SK-N-SH (cell line): ENCODE results near the gene ABCB9. TPM values are rescaled to one million over a fixed set of nuclear protein-coding genes. Genes with fewer than 3 reads are reported as not detected.
"Not testable (repeated sequence)": the region's sequence is repeated elsewhere in the genome, so short reads cannot be mapped to it uniquely, and the experiment has no call there.

Experiments used
- CTCF ChIA-PET: fragments of 300-600, 350-600 bp; formaldehyde crosslinking; extraction: SDS; loops from one replicate; lab custom pipeline; 2021; lab: Yijun Ruan, JAX
- POLR2A ChIA-PET: fragments of 350-600 bp; sonication (Branson Sonifier 250); formaldehyde crosslinking; extraction: SDS; loops from one replicate; lab custom pipeline; 2020; ENCODE audit warnings: antibody characterized with exemption, inconsistent platforms; lab: Yijun Ruan, JAX
- DNase-seq: peaks from one replicate; pipeline ENCODE4 v3.0.0; 2012
- H2AFZ ChIP-seq: fragments of 200-600 bp; sonication (generic); 2 replicates; pipeline ENCODE4 v1.8.1; 2016; ENCODE audit warnings: antibody characterized with exemption, mild to moderate bottlenecking, low read depth
- H3F3A ChIP-seq: fragments of 200-600 bp; sonication (generic); replicated peaks from 2 replicates; pipeline ENCODE3; 2016; ENCODE audit warnings: antibody characterized with exemption, mild to moderate bottlenecking; ENCODE audit not compliant: insufficient read depth
- H3K27ac ChIP-seq, 2 experiments: fragments of 200-500 bp in 1 of 2; fragments of 200-600 bp in 1 of 2; sonication (Bioruptor generic) in 1 of 2; sonication (generic), shearing (Covaris generic) in 1 of 2; 2 replicates each; pipeline versions ENCODE4 v1.5.1 to v1.6.1; 2014 to 2016; ENCODE audit warnings: low read depth in 2 of 2, inconsistent platforms in 1 of 2, low read length in 1 of 2, mild to moderate bottlenecking in 1 of 2, mixed read lengths in 1 of 2
- H3K27me3 ChIP-seq: fragments of 200-600 bp; sonication (generic), shearing (Covaris generic); 2 replicates; pipeline ENCODE4 v1.6.1; 2016; ENCODE audit warnings: mixed run types; ENCODE audit not compliant: insufficient read depth
- H3K36me3 ChIP-seq, 2 experiments: fragments of 200-500 bp in 1 of 2; fragments of 200-600 bp in 1 of 2; sonication (Bioruptor generic) in 1 of 2; sonication (generic) in 1 of 2; replicated peaks in 1 of 2; 2 replicates each; pipeline versions ENCODE3 to v1.5.1; 2014 to 2016; ENCODE audit warnings: low read length in 1 of 2, mild to moderate bottlenecking in 1 of 2; ENCODE audit not compliant: insufficient read depth in 2 of 2, control insufficient read depth in 1 of 2
- H3K4me1 ChIP-seq, 2 experiments: fragments of 200-500 bp in 1 of 2; fragments of 200-600 bp in 1 of 2; sonication (Bioruptor generic) in 1 of 2; sonication (generic), shearing (Covaris generic) in 1 of 2; 2 replicates each; pipeline versions ENCODE4 v1.5.1 to v1.6.1; 2014 to 2016; ENCODE audit warnings: low read depth in 1 of 2, low read length in 1 of 2, mixed run types in 1 of 2; ENCODE audit not compliant: insufficient read depth in 2 of 2, control insufficient read depth in 1 of 2
- H3K4me2 ChIP-seq: fragments of 200-600 bp; sonication (generic), shearing (Covaris generic); 2 replicates; pipeline ENCODE4 v1.6.1; 2017; ENCODE audit warnings: mixed run types
- H3K4me3 ChIP-seq, 2 experiments: fragments of 200-500 bp in 1 of 2; fragments of 200-600 bp in 1 of 2; sonication (Bioruptor generic) in 1 of 2; sonication (generic), shearing (Covaris generic) in 1 of 2; 2 replicates each; pipeline versions ENCODE4 v1.5.1 to v1.8.1; 2014 to 2016; ENCODE audit warnings: low read depth in 2 of 2, inconsistent platforms in 1 of 2, low read length in 1 of 2, mild to moderate bottlenecking in 1 of 2, mixed read lengths in 1 of 2, moderate library complexity in 1 of 2
- H3K79me2 ChIP-seq: fragments of 200-600 bp; sonication (generic); 2 replicates; pipeline ENCODE4 v1.8.1; 2017; ENCODE audit warnings: mild to moderate bottlenecking; ENCODE audit not compliant: insufficient read depth
- H3K9ac ChIP-seq: fragments of 200-600 bp; sonication (generic); 2 replicates; pipeline ENCODE4 v1.6.1; 2017; ENCODE audit warnings: mixed run types
- H3K9me2 ChIP-seq: fragments of 200-600 bp; sonication (generic); 2 replicates; pipeline ENCODE4 v1.6.1; 2017; ENCODE audit warnings: mixed run types
- H3K9me3 ChIP-seq: fragments of 200-600 bp; sonication (generic); 2 replicates; pipeline ENCODE4 v1.6.1; 2017; ENCODE audit warnings: mixed run types, mild to moderate bottlenecking, moderate library complexity
- H4K20me1 ChIP-seq: fragments of 200-600 bp; sonication (generic); 2 replicates; pipeline ENCODE4 v1.6.1; 2017; ENCODE audit warnings: mild to moderate bottlenecking, mixed run types; ENCODE audit not compliant: insufficient read depth
- ELF1 ChIP-seq: IDR thresholded peaks from 2 replicates; pipeline ENCODE4 v1.4.0; 2012
- FOXJ3 ChIP-seq: sonication (generic); formaldehyde crosslinking; IDR thresholded peaks from 2 replicates; pipeline ENCODE4 v1.5.1; 2020; ENCODE audit warnings: mild to moderate bottlenecking, missing genetic modification reagents
- JUND ChIP-seq: IDR thresholded peaks from 2 replicates; pipeline ENCODE4 v1.4.0; 2012
- NFIC ChIP-seq: IDR thresholded peaks from 2 replicates; pipeline ENCODE4 v1.4.0; 2012; ENCODE audit warnings: borderline replicate concordance
- NRF1 ChIP-seq: IDR thresholded peaks from 2 replicates; pipeline ENCODE4 v1.6.1; 2012; ENCODE audit warnings: low read depth, mild to moderate bottlenecking, low read length
- PBX3 ChIP-seq: IDR thresholded peaks from 2 replicates; pipeline ENCODE4; 2012
- RCOR1 ChIP-seq: fragments of 150-350 bp; IDR thresholded peaks from 2 replicates; pipeline ENCODE4 v1.6.1; 2017; ENCODE audit warnings: antibody characterized with exemption, low read length
- REST ChIP-seq: IDR thresholded peaks from 2 replicates; pipeline ENCODE4 v1.6.1; 2012; ENCODE audit warnings: mild to moderate bottlenecking, low read depth, low read length, moderate library complexity
- RFX5 ChIP-seq: IDR thresholded peaks from 2 replicates; pipeline ENCODE4 v1.6.1; 2012; ENCODE audit warnings: mild to moderate bottlenecking, improper control_type of control experiment, low read length
- SIN3A ChIP-seq: IDR thresholded peaks from 2 replicates; pipeline ENCODE4 v1.6.1; 2012; ENCODE audit warnings: low read depth, mild to moderate bottlenecking, low read length, moderate library complexity, borderline replicate concordance
- TAF1 ChIP-seq: IDR thresholded peaks from 2 replicates; pipeline ENCODE4 v1.6.1; 2012; ENCODE audit warnings: low read depth, mild to moderate bottlenecking, low read length, moderate library complexity, borderline replicate concordance
- YY1 ChIP-seq: IDR thresholded peaks from 2 replicates; pipeline ENCODE4 v1.4.0; 2012; ENCODE audit warnings: low read depth, mild to moderate bottlenecking
- WGBS: methylation state at CpG from one replicate; pipeline ENCODE4 v1.1.6; 2017; ENCODE audit warnings: low lambda C conversion rate; 5-methylcytosine and 5-hydroxymethylcytosine counted together
- polyA plus RNA-seq, 3 experiments: library from polyadenylated mRNA; depleted of rRNA; stranded (reverse); fragments of >200 nt; gene quantifications; 2 replicates each; pipeline ENCODE4 v1.2.3, GENCODE V29; 2012
- TF ChIP-seq, protein P1 (sequence below): IDR thresholded peaks from 2 replicates; pipeline ENCODE4 v1.4.0; 2012; ENCODE audit warnings: low read depth, borderline replicate concordance
- TF ChIP-seq, protein P2 (sequence below): IDR thresholded peaks from 2 replicates; pipeline ENCODE4 v1.4.0; 2012; ENCODE audit warnings: low read depth, borderline replicate concordance

Gene ABCB9
- polyA plus RNA-seq, 1 of the 3 experiments (the other 2 are of a cell fraction): 6.2 TPM

DNA sequence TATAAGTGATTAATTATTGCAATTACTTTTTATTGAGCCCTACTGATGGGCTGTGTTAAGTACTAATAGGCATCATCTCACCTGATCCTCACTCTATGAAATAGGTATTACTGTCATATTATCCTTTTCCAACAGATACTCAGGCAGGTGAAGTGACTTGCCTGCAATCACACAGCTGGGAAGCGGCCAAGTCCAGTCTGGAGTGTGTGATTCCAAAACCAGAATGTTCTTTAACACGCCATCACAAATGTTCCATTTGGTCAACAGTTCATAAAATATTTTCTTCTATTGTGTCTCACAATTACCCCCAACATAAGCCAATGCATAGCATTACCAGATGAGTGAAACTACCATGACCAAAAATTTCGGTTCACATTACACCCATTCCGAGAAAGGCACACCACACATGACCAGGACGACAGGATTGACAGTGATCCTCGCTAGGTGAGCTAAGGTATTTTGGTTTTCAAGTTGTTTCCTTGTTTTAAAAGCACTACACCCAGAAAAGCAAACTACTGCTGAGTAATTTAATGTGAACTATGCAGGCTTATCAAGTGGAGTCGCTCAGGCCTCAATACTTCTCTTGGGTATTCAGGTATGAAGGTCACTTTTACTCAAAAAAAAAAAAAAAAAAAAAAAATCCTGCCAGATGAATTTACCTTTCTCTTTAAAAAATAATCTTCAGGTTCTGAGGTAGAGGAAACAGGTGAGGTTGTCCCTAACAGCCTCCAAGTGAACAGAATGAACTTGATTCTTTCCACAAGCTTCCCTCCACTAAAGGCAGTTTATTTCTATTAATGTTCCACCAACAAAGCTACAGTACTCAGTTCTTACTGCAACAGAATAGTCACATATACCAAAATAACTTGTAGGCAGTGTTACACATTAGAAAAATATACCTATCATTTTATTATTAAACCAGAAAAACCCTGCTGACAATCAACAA is 72.8 kb downstream of the ABCB9 start (continued):
- TF ChIP-seq FOXJ3 (CRISPR knock-in tag) (no peak), RCOR1 (no peak)
- TF ChIP-seq, all 33 proteins: peak for 0

DNA sequence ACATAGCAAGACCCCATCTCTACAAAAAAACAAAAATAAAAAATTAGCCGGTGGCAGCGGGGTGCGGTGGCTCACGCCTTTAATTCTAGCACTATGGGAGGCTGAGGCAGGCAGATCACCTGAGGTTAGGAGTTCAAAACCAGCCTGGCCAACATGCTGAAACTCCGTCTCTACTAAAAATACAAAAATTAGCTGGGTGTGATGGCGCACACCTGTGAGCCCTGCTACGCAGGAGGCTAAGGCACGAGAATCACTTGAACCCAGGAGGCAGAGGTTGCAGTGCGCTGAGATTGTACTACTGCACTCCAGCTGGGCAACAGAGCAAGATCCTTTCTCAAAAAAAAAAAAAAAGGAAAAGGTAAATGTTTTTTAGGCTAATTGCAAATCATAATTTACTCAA is 73.5 kb downstream of the ABCB9 start:
- DNase-seq, H3K4me3 ChIP-seq, H3K9ac ChIP-seq, H3K9me3 ChIP-seq, H3K9me2 ChIP-seq, H3K27me3 ChIP-seq, H3K36me3 ChIP-seq, H3K4me2 ChIP-seq, H2AFZ ChIP-seq, H3K27ac ChIP-seq, POLR2A ChIA-PET: not testable (repeated sequence)
- H3F3A ChIP-seq: peaks cover 16% of the 10 kb centered on the region
- WGBS: 96% methylated on average over 9 of the region's 9 CpGs
- CTCF ChIA-PET: interaction anchor here (2.4 kb wide), 1 partner anchor 33 kb away, joined by 10 read pairs; no protein-coding TSS in a partner anchor
- H4K20me1 ChIP-seq: peaks cover 55% of the 10 kb centered on the region
- peaks cover 20 to 21% of the 10 kb centered on the region in 2 experiments; a peak in 3 of 4 replicates for H3K4me1 ChIP-seq
- peaks cover 79% of the 10 kb centered on the region for H3K79me2 ChIP-seq

- Histone ChIP-seq H3K9me3 (no peaks in the 10 kb centered on the region), H3F3A (peaks cover 19% of the 10 kb centered on the region), H3K4me2 (no peak overlapping the region), H3K27me3 (no peaks in the 10 kb centered on the region), H3K27ac (no peak overlapping the region), H3K9ac (no peak overlapping the region), H3K9me2 (no peaks in the 10 kb centered on the region), H3K79me2 (peaks cover 87% of the 10 kb centered on the region), H2AFZ (no peak overlapping the region), H4K20me1 (peaks cover 63% of the 10 kb centered on the region), H3K4me1 (peaks cover 22 to 27% of the 10 kb centered on the region in 2 experiments), H3K4me3 (no peak overlapping the region), H3K36me3 (no peaks in the 10 kb centered on the region)
- WGBS: 81% methylated on average over 10 of the region's 10 CpGs
- POLR2A ChIA-PET: no interaction called here
- no peak for DNase-seq
- CTCF ChIA-PET: interaction anchor here (1.2 to 2.4 kb wide), 5 partner anchors 9 to 61 kb away, joined by 3 to 11 read pairs (median 4); no protein-coding TSS in a partner anchor
- TF ChIP-seq TAF1 (no peak), NRF1 (no peak), ELF1 (no peak), RCOR1 (no peak), PBX3 (no peak), YY1 (no peak), SIN3A (no peak), NFIC (no peak), FOXJ3 (CRISPR knock-in tag) (no peak), RFX5 (no peak), REST (no peak), JUND (no peak)
- TF ChIP-seq, protein P1, sequence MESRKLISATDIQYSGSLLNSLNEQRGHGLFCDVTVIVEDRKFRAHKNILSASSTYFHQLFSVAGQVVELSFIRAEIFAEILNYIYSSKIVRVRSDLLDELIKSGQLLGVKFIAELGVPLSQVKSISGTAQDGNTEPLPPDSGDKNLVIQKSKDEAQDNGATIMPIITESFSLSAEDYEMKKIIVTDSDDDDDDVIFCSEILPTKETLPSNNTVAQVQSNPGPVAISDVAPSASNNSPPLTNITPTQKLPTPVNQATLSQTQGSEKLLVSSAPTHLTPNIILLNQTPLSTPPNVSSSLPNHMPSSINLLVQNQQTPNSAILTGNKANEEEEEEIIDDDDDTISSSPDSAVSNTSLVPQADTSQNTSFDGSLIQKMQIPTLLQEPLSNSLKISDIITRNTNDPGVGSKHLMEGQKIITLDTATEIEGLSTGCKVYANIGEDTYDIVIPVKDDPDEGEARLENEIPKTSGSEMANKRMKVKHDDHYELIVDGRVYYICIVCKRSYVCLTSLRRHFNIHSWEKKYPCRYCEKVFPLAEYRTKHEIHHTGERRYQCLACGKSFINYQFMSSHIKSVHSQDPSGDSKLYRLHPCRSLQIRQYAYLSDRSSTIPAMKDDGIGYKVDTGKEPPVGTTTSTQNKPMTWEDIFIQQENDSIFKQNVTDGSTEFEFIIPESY: no peak
- TF ChIP-seq, protein P2, sequence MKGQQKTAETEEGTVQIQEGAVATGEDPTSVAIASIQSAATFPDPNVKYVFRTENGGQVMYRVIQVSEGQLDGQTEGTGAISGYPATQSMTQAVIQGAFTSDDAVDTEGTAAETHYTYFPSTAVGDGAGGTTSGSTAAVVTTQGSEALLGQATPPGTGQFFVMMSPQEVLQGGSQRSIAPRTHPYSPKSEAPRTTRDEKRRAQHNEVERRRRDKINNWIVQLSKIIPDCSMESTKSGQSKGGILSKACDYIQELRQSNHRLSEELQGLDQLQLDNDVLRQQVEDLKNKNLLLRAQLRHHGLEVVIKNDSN: no peak
Measured at GRCh38 chr12:122891661-122892525, 74.4 kb downstream of the ABCB9 start.
